ENCODE results near the gene PAM. TPM values are rescaled to one million over a fixed set of nuclear protein-coding genes. Genes with fewer than 3 reads are reported as not detected.

Gene PAM
- total and polyA plus RNA-seq, 4 donors, result 8.2 to 27.5 (median 13.7) TPM

DNA sequence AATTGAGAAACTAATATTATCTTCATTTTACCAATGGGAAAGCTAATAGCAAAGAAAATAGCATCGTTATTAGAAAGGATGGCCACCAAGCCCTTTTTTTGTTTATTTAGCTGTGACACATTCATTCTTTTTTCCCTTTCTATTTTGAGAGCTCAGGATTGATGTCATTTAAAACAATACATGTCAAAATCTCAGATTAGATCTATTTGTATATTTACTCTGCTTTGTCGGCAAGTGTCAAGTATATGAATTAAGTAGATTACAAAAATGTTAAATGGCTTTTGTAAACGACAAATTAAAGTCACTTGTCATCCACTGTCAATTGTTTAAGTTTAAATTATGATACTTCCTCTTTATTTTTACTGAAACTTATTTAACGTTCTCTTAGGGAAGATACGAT lies 118.9 kb downstream of the PAM start (continued):
- TF ChIP-seq, protein P1, sequence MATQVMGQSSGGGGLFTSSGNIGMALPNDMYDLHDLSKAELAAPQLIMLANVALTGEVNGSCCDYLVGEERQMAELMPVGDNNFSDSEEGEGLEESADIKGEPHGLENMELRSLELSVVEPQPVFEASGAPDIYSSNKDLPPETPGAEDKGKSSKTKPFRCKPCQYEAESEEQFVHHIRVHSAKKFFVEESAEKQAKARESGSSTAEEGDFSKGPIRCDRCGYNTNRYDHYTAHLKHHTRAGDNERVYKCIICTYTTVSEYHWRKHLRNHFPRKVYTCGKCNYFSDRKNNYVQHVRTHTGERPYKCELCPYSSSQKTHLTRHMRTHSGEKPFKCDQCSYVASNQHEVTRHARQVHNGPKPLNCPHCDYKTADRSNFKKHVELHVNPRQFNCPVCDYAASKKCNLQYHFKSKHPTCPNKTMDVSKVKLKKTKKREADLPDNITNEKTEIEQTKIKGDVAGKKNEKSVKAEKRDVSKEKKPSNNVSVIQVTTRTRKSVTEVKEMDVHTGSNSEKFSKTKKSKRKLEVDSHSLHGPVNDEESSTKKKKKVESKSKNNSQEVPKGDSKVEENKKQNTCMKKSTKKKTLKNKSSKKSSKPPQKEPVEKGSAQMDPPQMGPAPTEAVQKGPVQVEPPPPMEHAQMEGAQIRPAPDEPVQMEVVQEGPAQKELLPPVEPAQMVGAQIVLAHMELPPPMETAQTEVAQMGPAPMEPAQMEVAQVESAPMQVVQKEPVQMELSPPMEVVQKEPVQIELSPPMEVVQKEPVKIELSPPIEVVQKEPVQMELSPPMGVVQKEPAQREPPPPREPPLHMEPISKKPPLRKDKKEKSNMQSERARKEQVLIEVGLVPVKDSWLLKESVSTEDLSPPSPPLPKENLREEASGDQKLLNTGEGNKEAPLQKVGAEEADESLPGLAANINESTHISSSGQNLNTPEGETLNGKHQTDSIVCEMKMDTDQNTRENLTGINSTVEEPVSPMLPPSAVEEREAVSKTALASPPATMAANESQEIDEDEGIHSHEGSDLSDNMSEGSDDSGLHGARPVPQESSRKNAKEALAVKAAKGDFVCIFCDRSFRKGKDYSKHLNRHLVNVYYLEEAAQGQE (IDR thresholded peaks at IDR 0.05), result no peak
- no peak for TF ChIP-seq MAX (IDR thresholded peaks at IDR 0.05)
- no peak for TF ChIP-seq HNF4A (conservative IDR thresholded peaks at IDR 0.05)
- TF ChIP-seq YY1 (IDR thresholded peaks at IDR 0.05), result no peak

DNA sequence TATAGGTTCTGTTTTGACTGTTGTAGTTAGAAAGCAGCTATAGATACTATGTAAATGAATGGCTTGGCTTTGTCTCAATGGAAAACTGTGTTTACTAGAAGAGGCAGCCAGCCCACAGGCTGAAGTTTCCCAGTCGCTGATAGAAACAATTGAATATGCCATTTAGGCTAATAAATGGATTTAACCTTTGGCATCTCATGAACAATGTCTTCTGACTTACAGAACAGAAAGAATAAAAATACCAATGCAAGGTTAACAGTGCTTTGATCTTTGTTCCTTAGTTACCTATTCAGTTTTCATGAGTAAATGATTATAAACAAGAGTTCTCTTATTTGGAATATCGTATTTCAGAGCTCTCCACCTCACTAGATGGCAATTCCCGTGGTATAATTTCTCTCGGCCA lies 120.6 kb downstream of the PAM start:
- DNase-seq (ENCODE audit: low spot score), result no peak
- Histone ChIP-seq H3K27me3 (ENCODE audit: control insufficient read depth in 4 of 4, insufficient read depth in 4 of 4, low read length in 3 of 4) (no peaks in the 10 kb centered on the region), H3K9ac (ENCODE audit: low read depth in 1 of 2, low read length in 2 of 2) (no peak overlapping the region), H3K36me3 (ENCODE audit: control insufficient read depth in 4 of 4, insufficient read depth in 3 of 4, low read depth in 1 of 4, low read length in 3 of 4) (no peaks in the 10 kb centered on the region), H3K27ac (ENCODE audit: low read depth in 1 of 2, low read length in 2 of 2) (no peak overlapping the region), H3K4me3 (ENCODE audit: low read depth in 1 of 3, low read length in 3 of 3) (no peak overlapping the region), H3K4me1 (ENCODE audit: control insufficient read depth in 4 of 4, insufficient read depth in 4 of 4, low read length in 3 of 4) (no peaks in the 10 kb centered on the region), H3K9me3 (ENCODE audit: control insufficient read depth in 4 of 4, low read length in 3 of 4) (no peaks in the 10 kb centered on the region)
- TF ChIP-seq, protein P2, sequence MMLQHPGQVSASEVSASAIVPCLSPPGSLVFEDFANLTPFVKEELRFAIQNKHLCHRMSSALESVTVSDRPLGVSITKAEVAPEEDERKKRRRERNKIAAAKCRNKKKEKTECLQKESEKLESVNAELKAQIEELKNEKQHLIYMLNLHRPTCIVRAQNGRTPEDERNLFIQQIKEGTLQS (IDR thresholded peaks at IDR 0.05), result no peak
- WGBS, result 72% methylated on average over 4 of the region's 4 CpGs

DNA sequence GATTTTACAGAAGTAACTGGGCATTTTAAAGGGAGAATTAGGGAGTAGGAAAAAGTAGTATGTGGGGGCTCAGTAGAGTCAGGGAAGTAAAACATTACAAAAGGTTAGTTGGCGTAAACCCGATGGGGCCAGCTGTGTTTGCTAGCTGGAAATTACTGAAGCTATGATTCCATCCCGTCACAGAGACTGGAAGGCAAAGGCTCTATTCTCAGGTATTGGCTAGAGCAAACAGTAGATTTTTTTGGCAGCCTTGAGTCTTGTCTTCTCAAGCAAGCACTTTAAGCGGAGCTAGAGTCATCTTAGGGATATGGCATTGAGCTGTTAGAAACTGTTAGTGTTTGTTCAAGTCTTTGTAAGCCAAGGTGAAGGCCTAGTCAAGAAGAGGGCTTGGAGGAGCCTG lies 121.5 kb downstream of the PAM start:
- H3K36me3 ChIP-seq (ENCODE audit: control insufficient read depth in 4 of 4, insufficient read depth in 3 of 4, low read depth in 1 of 4, low read length in 3 of 4), result no peaks in the 10 kb centered on the region
- no peaks in the 10 kb centered on the region for H3K9me3 ChIP-seq (ENCODE audit: control insufficient read depth in 4 of 4, low read length in 3 of 4)
- TF ChIP-seq FOXA1 (IDR thresholded peaks at IDR 0.05) (no peak), NR2F2 (IDR thresholded peaks at IDR 0.05) (no peak), SP1 (IDR thresholded peaks at IDR 0.05) (no peak), EGR1 (IDR thresholded peaks at IDR 0.05; ENCODE audit: low read depth in 2 of 2) (no peak), MAX (IDR thresholded peaks at IDR 0.05) (no peak), TAF1 (conservative IDR thresholded peaks at IDR 0.05) (no peak), HNF4A (conservative IDR thresholded peaks at IDR 0.05) (no peak), ZBTB33 (IDR thresholded peaks at IDR 0.05) (no peak), FOXA2 (IDR thresholded peaks at IDR 0.05) (no peak), GABPA (IDR thresholded peaks at IDR 0.05 in 1 of 2, conservative IDR thresholded peaks at IDR 0.05 in 1 of 2) (no peak), CTCF (IDR thresholded peaks at IDR 0.05; ENCODE audit: low read depth, low read length, missing input control) (no peak), RAD21 (IDR thresholded peaks at IDR 0.05) (no peak)
- TF ChIP-seq, protein P1 (IDR thresholded peaks at IDR 0.05), result no peak
- no peak for DNase-seq (ENCODE audit: low spot score)
- WGBS, result 94% methylated on average over 4 of the region's 4 CpGs
- no peaks in the 10 kb centered on the region for H3K27me3 ChIP-seq (ENCODE audit: control insufficient read depth in 4 of 4, insufficient read depth in 4 of 4, low read length in 3 of 4)
- no peak overlapping the region for H3K27ac ChIP-seq (ENCODE audit: low read depth in 1 of 2, low read length in 2 of 2)
- H3K4me3 ChIP-seq (ENCODE audit: low read depth in 1 of 3, low read length in 3 of 3), result no peak overlapping the region
- H3K9ac ChIP-seq (ENCODE audit: low read depth in 1 of 2, low read length in 2 of 2), result no peak overlapping the region
- no peaks in the 10 kb centered on the region for H3K4me1 ChIP-seq (ENCODE audit: control insufficient read depth in 4 of 4, insufficient read depth in 4 of 4, low read length in 3 of 4)
